Measurements from ENCODE around the gene CNTN6.
"Not testable (repeated sequence)": the region's sequence is repeated elsewhere in the genome, so short reads cannot be mapped to it uniquely, and the experiment has no call there.

- TF ChIP-seq MAX (IDR thresholded peaks at IDR 0.05); POLR2AphosphoS2 (conservative IDR thresholded peaks at IDR 0.05; ENCODE audit: low read length); CTCF (IDR thresholded peaks at IDR 0.05); NFE2L2 (conservative IDR thresholded peaks at IDR 0.05; ENCODE audit: low read length); CEBPB (IDR thresholded peaks at IDR 0.05); EP300 (IDR thresholded peaks at IDR 0.05); ESRRA (IDR thresholded peaks at IDR 0.05; ENCODE audit: borderline replicate concordance, low read length); NPAS2 (CRISPR knock-in tag; IDR thresholded peaks at IDR 0.05; ENCODE audit: borderline replicate concordance); JUNB (IDR thresholded peaks at IDR 0.05); HDAC2 (IDR thresholded peaks at IDR 0.05); MAZ (IDR thresholded peaks at IDR 0.05; ENCODE audit: borderline replicate concordance, low read depth, low read length); REST (IDR thresholded peaks at IDR 0.05); USF2 (IDR thresholded peaks at IDR 0.05): not testable (repeated sequence)
Measured at GRCh38 chr3:1387396-1387905, 294.6 kb downstream of the CNTN6 start.
